GM23248 (cell line): ENCODE results near the gene CACNA1D. TPM values are rescaled to one million over a fixed set of nuclear protein-coding genes. Genes with fewer than 3 reads are reported as not detected.

Experiments
- DNase-seq: peaks from one replicate; pipeline ENCODE4 v3.0.0-alpha.2; 2015
- H2AFZ ChIP-seq: fragments of 200-600 bp; sonication (generic); 2 replicates; pipeline ENCODE4 v1.6.1; 2016; ENCODE audit warnings: antibody characterized with exemption
- H3F3A ChIP-seq: fragments of 200-600 bp; sonication (generic); 2 replicates; pipeline ENCODE4 v1.6.1; 2016; ENCODE audit warnings: mild to moderate bottlenecking, antibody characterized with exemption, mixed run types; ENCODE audit not compliant: insufficient read depth
- H3K27ac ChIP-seq: fragments of 200-600 bp; sonication (generic); 2 replicates; pipeline ENCODE4 v1.5.1; 2016; ENCODE audit warnings: mild to moderate bottlenecking
- H3K27me3 ChIP-seq: fragments of 200-600 bp; sonication (generic); replicated peaks from 2 replicates; pipeline ENCODE4 v1.6.1; 2016; ENCODE audit warnings: mild to moderate bottlenecking; ENCODE audit not compliant: insufficient read depth
- H3K36me3 ChIP-seq: fragments of 200-600 bp; sonication (generic); 2 replicates; pipeline ENCODE4 v1.6.1; 2016; ENCODE audit warnings: low read depth, mild to moderate bottlenecking
- H3K4me1 ChIP-seq: fragments of 200-600 bp; sonication (generic); 2 replicates; pipeline ENCODE4 v1.6.1; 2016; ENCODE audit warnings: mild to moderate bottlenecking; ENCODE audit not compliant: insufficient read depth
- H3K4me2 ChIP-seq: fragments of 200-600 bp; sonication (generic); one replicate; pipeline ENCODE4 v1.6.1; 2016; ENCODE audit warnings: mild to moderate bottlenecking; ENCODE audit not compliant: unreplicated experiment
- H3K4me3 ChIP-seq: fragments of 200-600 bp; sonication (generic); 2 replicates; pipeline ENCODE4 v1.5.1; 2016; ENCODE audit warnings: mild to moderate bottlenecking
- H3K79me2 ChIP-seq: fragments of 200-600 bp; sonication (generic); 2 replicates; pipeline ENCODE4 v1.6.1; 2016; ENCODE audit warnings: mild to moderate bottlenecking; ENCODE audit not compliant: insufficient read depth
- H3K9ac ChIP-seq: fragments of 200-600 bp; sonication (generic); 2 replicates; pipeline ENCODE4 v1.6.1; 2016; ENCODE audit warnings: mild to moderate bottlenecking
- H3K9me2 ChIP-seq: fragments of 200-600 bp; sonication (generic); 2 replicates; pipeline ENCODE4 v1.6.1; 2016; ENCODE audit warnings: mixed run types, mild to moderate bottlenecking, moderate library complexity; ENCODE audit not compliant: insufficient read depth
- H3K9me3 ChIP-seq: fragments of 200-600 bp; sonication (generic); one replicate; pipeline ENCODE4 v1.6.1; 2017; ENCODE audit warnings: low read depth
- H4K20me1 ChIP-seq: fragments of 200-600 bp; sonication (generic); 2 replicates; pipeline ENCODE4 v1.6.0; 2016; ENCODE audit not compliant: insufficient read depth
- EZH2 ChIP-seq: fragments of 200-600 bp; sonication (generic); IDR thresholded peaks from 2 replicates; pipeline ENCODE4 v1.6.1; 2018; ENCODE audit warnings: antibody characterized with exemption, mild to moderate bottlenecking; ENCODE audit not compliant: insufficient read depth, poor library complexity, severe bottlenecking
- EZH2phosphoT487 ChIP-seq: fragments of 200-600 bp; sonication (generic); IDR thresholded peaks from 2 replicates; pipeline ENCODE4 v1.6.1; 2018; ENCODE audit warnings: antibody characterized with exemption, moderate library complexity, mild to moderate bottlenecking, low read depth; ENCODE audit not compliant: insufficient read depth
- WGBS, 2 experiments: methylation state at CpG; one replicate each; pipeline ENCODE4 v1.1.6; 2015 to 2017; ENCODE audit warnings: low lambda C conversion rate in 2 of 2, low coverage in 1 of 2; ENCODE audit errors: missing lambda C conversion rate in 2 of 2; 5-methylcytosine and 5-hydroxymethylcytosine counted together
- in situ Hi-C: fragments of 300-500 bp; cut with MboI; formaldehyde crosslinking; loops from 2 replicates; pipeline ENCODE4 v1.15.0; 2020
- polyA plus RNA-seq: library from polyadenylated mRNA; unstranded; fragments of >200 nt; fragmentation: Nextera tagmentation; extraction: Ambion mirVana; gene quantifications from 2 replicates; pipeline ENCODE4 v1.2.1, GENCODE V29; 2016
- total RNA-seq: library from RNA; depleted of rRNA; stranded (reverse); fragments of >200 nt; shearing (Covaris generic); gene quantifications from 2 replicates; pipeline ENCODE4 v1.2.3, GENCODE V29; 2014

CACNA1D gene
- total and polyA plus RNA-seq, 2 experiments from 2014 or later, result not detected

GRCh38 chr3:53577506-53577905 lies 83.1 kb downstream of the CACNA1D start:
- Histone ChIP-seq H3K9ac (no peak overlapping the region), H2AFZ (no peak overlapping the region), H3K4me3 (no peak overlapping the region), H3K4me2 (no peak overlapping the region), H3K27ac (no peak overlapping the region), H3K36me3 (no peaks in the 10 kb centered on the region), H3K9me3 (no peaks in the 10 kb centered on the region), H3K79me2 (no peaks in the 10 kb centered on the region), H4K20me1 (no peaks in the 10 kb centered on the region), H3K9me2 (no peaks in the 10 kb centered on the region), H3K4me1 (no peaks in the 10 kb centered on the region), H3K27me3 (no peaks in the 10 kb centered on the region), H3F3A (no peaks in the 10 kb centered on the region)
- DNase-seq, result no peak
- TF ChIP-seq EZH2 (no peak), EZH2phosphoT487 (no peak)
- in situ Hi-C loops, result no loop called here
- 0 to 2% methylated on average over 3 of the region's 3 CpGs for WGBS, 2 experiments

GRCh38 chr3:53579636-53580035 lies 85.2 kb downstream of the CACNA1D start:
- TF ChIP-seq EZH2phosphoT487, result no peak
- TF ChIP-seq EZH2, result no peak
- no peak for DNase-seq
- no peaks in the 10 kb centered on the region for H3K79me2 ChIP-seq
- no peaks in the 10 kb centered on the region for H3K9me2 ChIP-seq
- H3K36me3 ChIP-seq, result no peaks in the 10 kb centered on the region
- no peak overlapping the region for H3K9ac ChIP-seq
- H3K27me3 ChIP-seq, result no peaks in the 10 kb centered on the region
- WGBS, 2 experiments, result 43 to 52% methylated on average over 3 of the region's 3 CpGs
- no peak overlapping the region for H3K27ac ChIP-seq
- in situ Hi-C loops, result no loop called here
- H2AFZ ChIP-seq, result no peak overlapping the region
- no peaks in the 10 kb centered on the region for H3K4me1 ChIP-seq
- H4K20me1 ChIP-seq, result no peaks in the 10 kb centered on the region
- no peak overlapping the region for H3K4me3 ChIP-seq
- no peaks in the 10 kb centered on the region for H3K9me3 ChIP-seq
- H3K4me2 ChIP-seq, result no peak overlapping the region
- no peaks in the 10 kb centered on the region for H3F3A ChIP-seq

GRCh38 chr3:53581671-53582070 lies 87.3 kb downstream of the CACNA1D start:
- no peak for TF ChIP-seq EZH2phosphoT487
- no peak for TF ChIP-seq EZH2
- no peaks in the 10 kb centered on the region for H4K20me1 ChIP-seq
- in situ Hi-C loops, result no loop called here
- H3F3A ChIP-seq, result no peaks in the 10 kb centered on the region
- H3K9ac ChIP-seq, result no peak overlapping the region
- 16 to 24% methylated on average over 3 of the region's 3 CpGs for WGBS, 2 experiments
- H3K4me3 ChIP-seq, result no peak overlapping the region
- no peaks in the 10 kb centered on the region; the same call in 1 of the 2 replicates for H3K27me3 ChIP-seq
- no peak overlapping the region for H3K4me2 ChIP-seq
- no peaks in the 10 kb centered on the region for H3K79me2 ChIP-seq
- H2AFZ ChIP-seq, result no peak overlapping the region
- H3K36me3 ChIP-seq, result no peaks in the 10 kb centered on the region
- peak; percentile 5 for DNase-seq
- no peaks in the 10 kb centered on the region for H3K4me1 ChIP-seq
- H3K9me3 ChIP-seq, result no peaks in the 10 kb centered on the region
- no peak overlapping the region for H3K27ac ChIP-seq
- no peaks in the 10 kb centered on the region for H3K9me2 ChIP-seq

- no peak overlapping the region for H3K27ac ChIP-seq
- no peaks in the 10 kb centered on the region for H4K20me1 ChIP-seq
- H3K27me3 ChIP-seq, result no peaks in the 10 kb centered on the region; the same call in 1 of the 2 replicates
- H3K4me3 ChIP-seq, result no peak overlapping the region
- no peaks in the 10 kb centered on the region for H3F3A ChIP-seq
- no peaks in the 10 kb centered on the region for H3K36me3 ChIP-seq
- H3K4me1 ChIP-seq, result no peaks in the 10 kb centered on the region
- H2AFZ ChIP-seq, result no peak overlapping the region
- no peak for DNase-seq
- no peaks in the 10 kb centered on the region for H3K9me2 ChIP-seq
- H3K4me2 ChIP-seq, result no peak overlapping the region
- TF ChIP-seq EZH2phosphoT487, result no peak
- no peak for TF ChIP-seq EZH2
- no peaks in the 10 kb centered on the region for H3K79me2 ChIP-seq
- H3K9me3 ChIP-seq, result no peaks in the 10 kb centered on the region
- H3K9ac ChIP-seq, result no peak overlapping the region
- whole genome bisulfite sequencing, 2 experiments, result 3% methylated on average over 2 of the region's 2 CpGs
- in situ Hi-C loops, result no loop called here
Measured at GRCh38 chr3:53583161-53583690, 88.8 kb downstream of the CACNA1D start.

- WGBS, 2 experiments, result 22 to 27% methylated on average over 2 of the region's 2 CpGs
- Histone ChIP-seq H3K9ac (no peak overlapping the region), H3K9me3 (no peaks in the 10 kb centered on the region), H3K27ac (no peak overlapping the region), H2AFZ (no peak overlapping the region), H3F3A (no peaks in the 10 kb centered on the region), H3K4me2 (no peak overlapping the region), H3K4me1 (no peaks in the 10 kb centered on the region), H3K79me2 (no peaks in the 10 kb centered on the region), H3K36me3 (no peaks in the 10 kb centered on the region), H3K4me3 (no peak overlapping the region), H3K9me2 (no peaks in the 10 kb centered on the region), H4K20me1 (no peaks in the 10 kb centered on the region), H3K27me3 (no peaks in the 10 kb centered on the region; the same call in 1 of the 2 replicates)
- no peak for DNase-seq
- in situ Hi-C loops, result no loop called here
- TF ChIP-seq EZH2 (no peak), EZH2phosphoT487 (no peak)
Measured at GRCh38 chr3:53585049-53585448, 90.6 kb downstream of the CACNA1D start.
